K562 (cell line): Measurements from ENCODE around the gene ADD3.

ENCODE experiments used
- CBFB ChIP-seq: sonication (generic); formaldehyde crosslinking; IDR thresholded peaks from 2 replicates; pipeline ENCODE4 v1.4.0; 2020; ENCODE audit warnings: mild to moderate bottlenecking, missing genetic modification reagents
- CEBPB ChIP-seq: fragments of 450-650 bp; IDR thresholded peaks from 2 replicates; pipeline ENCODE4 v1.6.1; 2016; ENCODE audit warnings: missing genetic modification characterization, missing compliant biosample characterization
- CTCF ChIP-seq, 3 experiments: IDR thresholded peaks in 2 of 3; conservative IDR thresholded peaks in 1 of 3; 2 replicates each; pipeline ENCODE4 v1.5.1; 2011 to 2012; ENCODE audit warnings: low read length in 3 of 3, mild to moderate bottlenecking in 3 of 3, control low read depth in 2 of 3, improper control_type of control experiment in 1 of 3, inconsistent platforms in 1 of 3, low read depth in 1 of 3, mixed read lengths in 1 of 3, moderate library complexity in 1 of 3; ENCODE audit not compliant: insufficient read depth in 2 of 3
- ELF4 ChIP-seq: fragments of 450-650 bp; formaldehyde crosslinking; IDR thresholded peaks from 2 replicates; pipeline ENCODE4 v1.4.0; 2022; ENCODE audit warnings: missing genetic modification characterization
- FIP1L1 ChIP-seq: fragments of 200-400 bp; formaldehyde crosslinking; IDR thresholded peaks from 2 replicates; pipeline ENCODE4 v1.6.1; 2018; ENCODE audit warnings: mild to moderate bottlenecking, low read depth, low read length; ENCODE audit not compliant: poor library complexity, severe bottlenecking
- GABPA ChIP-seq: fragments of 200-800 bp; sonication (Bioruptor generic); conservative IDR thresholded peaks from 2 replicates; pipeline ENCODE4 v1.6.1; 2016; ENCODE audit warnings: low read depth, missing genetic modification characterization, missing compliant biosample characterization
- HMG20B ChIP-seq: fragments of 250-450 bp; sonication (Bioruptor Pico); IDR thresholded peaks from 2 replicates; pipeline ENCODE4 v1.5.0; 2021; ENCODE audit warnings: mild to moderate bottlenecking
- POLR2AphosphoS5 ChIP-seq: IDR thresholded peaks from 2 replicates; pipeline ENCODE4 v1.6.1; 2011; ENCODE audit warnings: mild to moderate bottlenecking, low read depth, low read length, moderate library complexity; ENCODE audit not compliant: control insufficient read depth, insufficient read depth
- RCOR1 ChIP-seq, 2 experiments: IDR thresholded peaks; 2 replicates each; pipeline ENCODE4 v1.6.1; 2012; ENCODE audit warnings: low read depth in 2 of 2, low read length in 2 of 2, borderline replicate concordance in 1 of 2, improper control_type of control experiment in 1 of 2
- SIN3A ChIP-seq, 2 experiments: fragments of 150-350 bp in 1 of 2; IDR thresholded peaks; 2 replicates each; pipeline ENCODE4 v1.6.1; 2011 to 2016; ENCODE audit warnings: borderline replicate concordance in 2 of 2, low read depth in 2 of 2, low read length in 2 of 2, mild to moderate bottlenecking in 2 of 2, moderate library complexity in 2 of 2; ENCODE audit not compliant: control insufficient read depth in 1 of 2
- SRF ChIP-seq, 2 experiments: fragments of 250-450, 450-650 bp in 1 of 2; sonication (Bioruptor Pico) in 1 of 2; sonication (generic) in 1 of 2; formaldehyde crosslinking; IDR thresholded peaks; 2 replicates each; pipeline versions ENCODE4 v1.5.0 to v1.5.1; 2020 to 2022; ENCODE audit warnings: mild to moderate bottlenecking in 1 of 2, missing genetic modification reagents in 1 of 2

DNA sequence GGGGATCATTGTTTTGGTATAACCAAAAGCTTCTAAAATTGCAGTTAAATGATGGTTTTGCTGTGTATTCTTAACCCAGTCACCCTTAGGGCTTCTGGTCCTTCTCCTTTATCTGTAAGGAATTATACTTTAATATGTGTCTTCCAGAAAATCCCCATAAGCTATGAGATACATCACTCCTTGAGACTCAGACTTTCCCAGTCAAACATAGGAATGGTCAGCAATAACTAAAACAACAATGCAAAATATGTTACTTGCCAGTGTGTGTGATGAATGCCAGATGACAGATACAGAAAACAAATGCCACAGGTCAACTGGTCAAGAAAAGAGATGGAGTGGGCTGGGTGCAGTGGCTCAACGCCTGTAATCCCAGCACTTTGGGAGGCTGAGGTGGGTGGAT lies 10.1 kb downstream of the ADD3 start:
- TF ChIP-seq SIN3A (IDR thresholded peaks at IDR 0.05; ENCODE audit: borderline replicate concordance in 2 of 2, control insufficient read depth in 1 of 2, low read depth in 2 of 2, low read length in 2 of 2) (no peak), CTCF (IDR thresholded peaks at IDR 0.05 in 2 of 3, conservative IDR thresholded peaks at IDR 0.05 in 1 of 3; ENCODE audit: insufficient read depth in 2 of 3, low read depth in 1 of 3, low read length in 3 of 3) (no peak), RCOR1 (IDR thresholded peaks at IDR 0.05; ENCODE audit: borderline replicate concordance in 1 of 2, low read depth in 2 of 2, low read length in 2 of 2) (no peak), SRF (CRISPR knock-in tag; IDR thresholded peaks at IDR 0.05) (no peak), ELF4 (no peak), GABPA (no peak), FIP1L1 (no peak), CEBPB (tag) (no peak), POLR2AphosphoS5 (no peak), HMG20B (CRISPR knock-in tag) (no peak), CBFB (CRISPR knock-in tag) (no peak)
